H1 (cell line): ENCODE measurements around the gene RREB1. TPM values are rescaled to one million over a fixed set of nuclear protein-coding genes. Genes with fewer than 3 reads are reported as not detected.

ENCODE experiments used
- CHD2 ChIP-seq: IDR thresholded peaks from 2 replicates; pipeline ENCODE4 v1.6.1; 2012; ENCODE audit warnings: low read length, improper control_type of control experiment
- CHD7 ChIP-seq: fragments of 300-600 bp; sonication (generic); IDR thresholded peaks from 2 replicates; pipeline ENCODE4 v1.7.1; 2012; ENCODE audit warnings: low read length, moderate library complexity, mild to moderate bottlenecking, inconsistent platforms; ENCODE audit not compliant: insufficient replicate concordance
- E2F6 ChIP-seq: IDR thresholded peaks from 2 replicates; pipeline ENCODE4 v1.6.1; 2012; ENCODE audit warnings: inconsistent platforms
- EZH2 ChIP-seq: fragments of 200-600 bp; sonication (generic); IDR thresholded peaks from 2 replicates; pipeline ENCODE4 v1.7.1; 2012; ENCODE audit warnings: low read depth, mild to moderate bottlenecking, moderate library complexity, low read length, inconsistent platforms; ENCODE audit not compliant: severe bottlenecking
- POLR2A ChIP-seq, 2 experiments: IDR thresholded peaks; 1 replicate in 1 of 2; 2 replicates in 1 of 2; pipeline ENCODE4 v1.6.1; 2011; ENCODE audit warnings: low read depth in 2 of 2, low read length in 2 of 2, mild to moderate bottlenecking in 2 of 2; ENCODE audit errors: control extremely low read depth in 1 of 2
- SP2 ChIP-seq: IDR thresholded peaks from 2 replicates; pipeline ENCODE4 v1.6.1; 2012; ENCODE audit warnings: mild to moderate bottlenecking, low read length, inconsistent platforms
- polyA plus RNA-seq, 7 experiments: library from polyadenylated mRNA; depleted of rRNA in 3 of 7; stranded (reverse) in 5 of 7; unstranded in 2 of 7; fragments of >200 nt in 5 of 7; fragments of 200-250 nt in 2 of 7; gene quantifications; 1 replicate in 5 of 7; 2 replicates in 1 of 7; 4 replicates in 1 of 7; pipeline versions ENCODE4 v1.2.1 to v1.2.3, GENCODE V29; 2011 to 2013; ENCODE audit warnings: missing spikeins in 2 of 7, mixed read lengths in 2 of 7
- total RNA-seq: library from RNA; stranded (reverse); fragmentation: NEBNext Ultra II Directional; extraction: Animal tissue kit (Norgen Biotek cat#: 25700); gene quantifications from 2 replicates; pipeline ENCODE4 v1.2.1, GENCODE V29; 2021

RREB1 gene
- total and polyA plus RNA-seq, 2 of the 8 experiments (the other 6 are each of a cell fraction or from before 2014, with no cell fraction given) = 3.9 to 34.7 TPM

GRCh38 chr6:7058250-7058923, 49.4 kb upstream of the RREB1 start (continued):
- TF ChIP-seq CHD7 = no peak
- TF ChIP-seq POLR2A (IDR thresholded peaks at IDR 0.05; ENCODE audit: control extremely low read depth in 1 of 2, low read depth in 2 of 2, low read length in 2 of 2) = no peak
- no peak for TF ChIP-seq E2F6
- TF ChIP-seq CHD2 = no peak
- TF ChIP-seq EZH2 = no peak
- no peak for TF ChIP-seq SP2
